Bone marrow (tissue), 2 donors: Measurements from ENCODE around the gene CXCR2.
"Not testable (repeated sequence)": the region's sequence is repeated elsewhere in the genome, so short reads cannot be mapped to it uniquely, and the experiment has no call there.

Experiments used
- DNase-seq, 2 donors: peaks; one replicate each; lab custom pipeline; 2025; lab: John Stamatoyannopoulos, UW

Gene CXCR2

DNA sequence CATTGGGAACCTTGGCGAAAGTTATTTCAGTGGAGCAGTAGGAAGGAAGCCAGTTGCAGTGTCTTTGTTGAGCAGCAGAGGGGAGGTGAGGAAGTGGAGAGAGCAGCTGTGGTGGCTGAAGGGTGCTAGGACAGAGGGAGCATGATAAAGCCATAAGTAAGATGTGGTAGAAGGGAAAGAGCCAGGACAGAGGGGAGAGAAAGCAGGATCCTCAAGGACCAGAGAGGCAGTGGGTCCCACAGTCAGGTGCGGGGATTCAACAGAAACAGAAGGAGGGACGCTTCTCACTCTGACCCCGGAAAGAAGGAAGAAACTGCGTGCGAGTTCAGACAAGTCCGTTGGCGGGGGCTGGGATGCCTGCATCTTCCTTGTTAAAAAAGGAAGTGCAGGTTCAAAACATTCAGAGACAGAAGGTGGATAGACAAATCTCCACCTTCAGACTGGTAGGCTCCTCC, at the start of gene CXCR2:
TSS of gene CXCR2 (plus strand) at position 403 of the 455 bp plus-strand sequence. CDS start 8,774 bp downstream, outside the sequence.
- peak in 1 of 2 donors; percentile 48 for DNase-seq

DNA sequence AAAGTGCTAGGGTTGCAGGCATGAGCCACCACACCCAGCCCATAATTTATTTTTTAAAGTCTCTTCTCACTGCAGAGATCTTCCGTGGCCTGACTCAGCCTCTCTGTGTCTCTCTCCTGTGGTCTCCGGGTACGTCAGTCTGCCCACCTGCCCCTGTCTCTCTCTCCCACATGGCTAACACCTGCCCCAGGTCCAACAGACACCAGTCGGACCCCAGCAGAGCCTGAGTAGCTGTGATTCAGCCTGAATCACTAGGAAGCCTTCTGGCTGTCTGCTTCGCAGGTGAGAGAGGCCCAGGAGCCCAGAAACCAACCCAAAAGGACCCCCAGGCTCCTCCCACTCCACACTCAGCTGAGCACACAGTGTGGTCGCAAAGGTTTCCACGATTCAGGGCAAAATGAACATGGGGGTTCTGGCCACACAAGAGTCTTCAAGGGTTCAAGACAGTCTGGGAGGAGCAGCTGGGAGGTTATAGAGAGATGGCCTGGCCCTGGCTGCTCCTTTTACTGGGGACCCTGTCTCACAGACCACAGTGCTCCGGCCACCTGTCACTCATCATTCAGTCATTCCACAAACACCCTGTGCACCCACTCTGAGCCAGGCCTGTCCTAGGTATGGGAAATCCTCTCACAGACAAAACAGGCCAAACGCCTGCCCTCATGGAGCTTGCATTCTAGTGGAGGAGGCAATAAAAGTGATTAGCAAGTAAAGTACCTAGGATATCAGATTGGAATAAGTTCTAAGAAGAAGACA, 48.2 kb upstream of the CXCR2 start:
- no peak for DNase-seq

DNA sequence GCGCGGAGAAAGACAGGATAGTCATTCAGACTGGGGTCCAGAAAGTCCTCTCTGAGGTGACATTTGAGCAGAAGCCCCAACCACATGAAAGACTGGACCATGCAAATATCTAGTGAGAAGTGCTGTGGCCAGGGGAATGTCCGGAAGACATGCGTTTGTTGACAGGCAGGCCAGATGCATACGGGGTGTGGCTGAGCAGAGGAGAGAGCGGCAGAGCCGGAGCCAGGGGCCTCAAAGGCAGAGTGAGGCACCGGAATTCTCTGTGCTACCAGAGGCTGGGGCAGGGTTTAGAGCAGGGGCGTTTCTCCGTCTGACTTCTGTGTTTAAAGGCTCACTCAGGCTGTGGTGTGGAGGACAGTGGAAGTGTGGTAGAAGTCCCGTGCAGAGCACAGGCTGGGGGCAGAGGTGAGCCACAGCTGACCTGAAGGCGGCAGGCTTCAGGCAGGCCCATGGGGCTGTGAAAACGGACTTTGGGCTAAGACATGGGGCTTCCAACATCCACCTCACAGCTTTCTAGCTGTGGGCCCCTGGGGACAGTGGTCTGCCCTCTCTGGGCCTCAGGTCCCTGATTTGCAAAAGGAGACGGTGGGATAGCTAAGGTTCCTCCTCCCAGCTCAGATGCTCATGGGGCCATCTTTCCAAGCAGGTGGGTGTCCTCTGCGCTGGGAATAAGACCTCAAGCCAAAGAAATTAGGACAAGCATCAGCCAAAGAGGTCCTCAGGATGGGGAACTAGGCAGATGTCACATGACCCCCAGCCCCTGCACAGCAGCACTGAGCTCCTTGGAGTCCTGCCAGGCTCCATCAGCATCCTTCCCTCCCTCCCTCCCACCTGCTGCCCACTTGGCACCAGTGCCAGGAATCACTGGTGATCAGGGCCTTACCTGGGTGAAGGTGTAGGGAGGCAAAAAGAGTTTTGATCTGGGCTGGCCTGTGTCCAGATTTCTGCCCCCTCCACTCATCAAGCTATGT, 45.6 kb upstream of the CXCR2 start:
- DNase-seq: no peak

DNA sequence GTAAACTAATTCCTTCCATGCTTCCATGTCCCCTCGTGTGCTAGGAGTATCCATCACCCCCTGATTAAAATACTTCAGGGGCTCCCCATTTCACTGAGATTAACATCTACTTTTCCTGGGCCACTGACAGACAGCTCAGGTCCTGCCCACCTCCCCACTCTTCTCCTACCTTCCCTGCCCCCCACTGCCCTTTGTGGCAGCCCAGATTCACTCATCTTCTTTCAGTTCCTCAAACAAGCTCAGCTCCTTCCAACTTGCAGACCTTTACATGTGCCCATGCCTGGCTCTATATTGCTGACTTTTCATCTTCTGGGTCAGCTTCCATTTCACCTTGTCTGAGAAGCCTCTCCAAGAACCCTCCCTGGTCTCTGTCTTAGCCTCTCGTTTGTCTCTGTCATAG, 44.8 kb upstream of the CXCR2 start:
- no peak for DNase-seq

DNA sequence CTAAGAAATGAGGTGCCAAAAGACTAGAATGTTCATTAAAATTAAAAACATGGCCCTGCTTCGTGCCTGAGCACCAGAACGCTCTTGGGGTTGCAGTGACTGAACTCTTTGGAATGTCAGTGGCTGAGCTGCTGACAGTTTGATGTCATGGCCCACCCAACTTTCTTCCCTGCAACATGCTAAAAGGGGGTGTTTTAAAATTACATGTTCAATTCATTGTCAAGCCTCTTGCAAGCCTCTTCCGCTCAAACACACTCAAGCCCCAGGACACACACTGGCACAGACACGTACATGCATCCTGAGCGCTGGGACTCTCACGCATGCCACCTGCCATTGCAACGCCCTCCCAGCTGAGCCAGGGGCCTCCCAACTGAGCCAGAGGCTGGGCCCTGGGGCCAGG, 44.1 kb upstream of the CXCR2 start:
- no peak for DNase-seq

DNA sequence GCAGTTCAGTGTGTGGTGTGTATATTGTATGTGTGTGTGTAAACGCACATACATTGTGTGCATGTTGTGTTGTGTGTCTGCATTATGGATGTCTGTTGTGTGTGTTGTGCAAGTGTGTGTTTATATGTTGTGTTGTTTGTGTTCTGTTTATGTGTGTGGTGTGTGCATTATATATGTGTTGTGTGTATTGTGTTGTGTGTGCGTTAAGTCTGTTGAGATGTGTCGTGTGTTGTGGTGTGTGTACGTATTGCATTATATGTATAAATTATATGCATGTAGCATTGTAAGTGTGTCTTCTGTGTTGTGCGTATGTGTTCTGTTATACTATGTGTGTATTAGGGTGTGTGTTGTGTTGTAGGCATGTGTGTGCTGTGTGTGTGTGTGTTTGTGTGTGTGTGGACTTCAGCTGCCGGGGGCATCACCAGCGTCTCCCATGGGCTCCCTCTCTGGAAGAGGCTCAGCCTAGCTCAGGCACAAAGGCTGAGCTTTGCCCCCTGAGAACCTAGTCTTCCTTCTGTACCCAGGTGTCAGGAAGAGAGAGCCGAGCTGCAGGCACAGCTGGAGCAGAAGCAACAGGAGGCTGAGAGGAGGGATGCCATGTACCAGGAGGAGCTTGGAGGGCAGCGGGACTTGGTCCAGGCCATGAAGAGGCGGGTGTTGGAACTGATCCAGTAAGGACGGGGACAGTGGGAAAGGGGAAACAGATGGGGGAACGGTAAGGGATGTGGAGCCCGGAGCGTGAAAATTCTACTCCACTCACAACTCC, 43.1 kb upstream of the CXCR2 start:
- DNase-seq: no peak

DNA sequence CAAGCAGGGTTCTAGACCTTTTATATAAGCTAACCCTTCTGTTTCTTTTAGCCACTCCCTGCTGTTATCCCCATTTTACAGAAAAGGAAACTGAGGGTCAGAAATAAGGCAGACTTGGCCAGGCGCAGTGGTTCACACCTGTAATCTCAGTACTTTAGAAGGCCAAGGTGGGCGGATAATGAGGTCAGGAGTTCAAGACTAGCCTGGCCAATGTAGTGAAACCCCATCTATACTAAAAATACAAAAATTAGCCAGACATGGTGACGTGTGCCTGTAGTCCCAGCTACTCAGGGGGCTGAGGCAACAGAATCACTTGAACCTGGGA, 42.5 kb upstream of the CXCR2 start:
- DNase-seq: no peak

DNA sequence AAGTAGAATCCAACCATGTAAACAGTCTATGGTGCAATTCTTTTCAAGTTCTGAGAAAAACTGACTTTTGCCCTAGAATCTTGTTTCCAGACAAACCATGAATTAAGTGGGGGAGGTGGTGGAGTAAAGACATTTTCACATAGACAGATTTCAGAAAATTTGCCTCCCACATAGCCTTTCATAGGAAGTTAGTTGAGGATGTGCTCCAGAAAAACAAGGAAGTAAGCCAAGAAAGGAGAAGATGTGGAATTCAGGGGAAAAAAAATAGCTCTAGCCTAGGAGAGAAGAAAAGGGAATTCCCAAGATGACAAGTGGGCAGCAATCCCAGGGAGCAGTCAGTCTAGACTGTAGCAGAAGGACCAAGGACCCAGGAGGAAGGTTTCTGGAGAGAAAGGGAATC, 39.4 kb upstream of the CXCR2 start:
- no peak for DNase-seq

DNA sequence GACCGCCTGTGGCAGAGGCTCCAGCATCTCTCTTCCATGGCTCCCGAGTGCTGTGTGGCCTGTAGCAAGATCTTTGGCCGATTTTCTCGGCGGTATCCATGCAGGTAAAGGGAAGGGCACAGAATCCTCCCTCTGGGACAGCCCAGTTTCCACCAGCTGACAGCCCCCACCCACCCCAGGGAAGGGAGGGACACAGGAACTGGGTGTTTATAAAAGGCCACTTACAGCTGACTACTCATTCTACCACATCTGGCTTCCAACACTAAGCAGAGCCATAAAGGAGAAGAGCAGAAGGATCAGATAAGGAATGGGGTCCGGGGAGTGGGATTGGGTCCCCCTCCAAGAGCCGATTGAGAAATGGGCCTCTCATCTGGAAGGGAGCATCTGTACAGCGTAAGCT, 36.6 kb upstream of the CXCR2 start:
- DNase-seq: no peak

DNA sequence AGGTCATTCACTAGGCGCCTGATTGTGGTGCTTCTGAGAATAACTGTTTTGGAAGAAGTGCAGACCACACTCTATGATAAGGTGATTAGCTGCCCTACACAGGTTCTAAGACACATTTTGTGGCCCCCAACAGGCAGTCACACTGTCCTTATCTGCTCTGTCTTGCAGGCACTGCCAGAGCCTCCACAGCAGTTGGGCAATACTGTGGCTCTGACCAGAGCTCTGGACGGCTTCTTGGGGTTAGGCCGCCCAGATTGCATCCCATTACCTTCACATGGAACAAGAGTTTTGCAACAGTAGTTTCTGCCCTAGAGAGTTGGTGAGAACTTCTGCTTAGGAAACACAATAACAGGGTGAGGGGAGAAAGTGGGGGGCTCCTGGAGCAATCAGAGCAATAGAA, 34.1 kb upstream of the CXCR2 start:
- DNase-seq: no peak

DNA sequence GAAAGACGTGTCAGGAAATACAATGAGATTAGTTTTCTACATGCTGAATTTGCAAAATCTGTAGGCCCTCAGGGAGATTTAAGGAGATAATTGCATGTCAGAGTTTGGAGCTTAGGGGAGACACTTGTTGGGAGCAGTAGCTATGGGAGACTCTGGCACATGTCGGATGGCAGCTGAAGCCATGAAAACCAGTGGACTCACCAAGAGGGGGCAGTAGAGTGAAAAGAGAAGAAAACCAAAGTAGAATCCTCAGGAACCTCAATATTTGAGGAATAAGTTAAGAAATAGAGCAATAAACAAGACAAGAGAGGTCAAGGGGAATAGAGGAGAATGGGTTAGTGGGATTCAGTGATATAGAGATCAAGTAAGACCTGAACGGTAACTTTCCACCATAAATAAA, 31.9 kb upstream of the CXCR2 start:
- DNase-seq: no peak

DNA sequence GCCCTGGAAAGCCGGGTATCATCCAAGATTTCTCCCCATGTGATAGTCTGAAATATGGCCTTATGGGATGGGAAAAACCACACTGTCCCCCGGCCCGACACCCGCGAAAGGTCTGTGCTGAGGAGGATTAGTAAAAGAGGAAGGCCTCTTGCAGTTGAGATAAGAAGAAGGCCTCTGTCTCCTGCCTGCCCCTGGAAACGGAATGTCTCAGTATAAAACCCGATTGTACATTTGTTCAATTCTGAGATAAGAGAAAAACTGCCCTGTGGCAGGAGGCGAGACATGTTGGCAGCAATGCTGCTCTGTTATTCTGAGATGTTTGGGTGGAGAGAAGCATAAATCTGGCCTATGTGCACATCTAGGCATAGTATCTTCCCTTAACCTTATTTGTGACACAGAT, 30.0 kb upstream of the CXCR2 start:
- no peak for DNase-seq

DNA sequence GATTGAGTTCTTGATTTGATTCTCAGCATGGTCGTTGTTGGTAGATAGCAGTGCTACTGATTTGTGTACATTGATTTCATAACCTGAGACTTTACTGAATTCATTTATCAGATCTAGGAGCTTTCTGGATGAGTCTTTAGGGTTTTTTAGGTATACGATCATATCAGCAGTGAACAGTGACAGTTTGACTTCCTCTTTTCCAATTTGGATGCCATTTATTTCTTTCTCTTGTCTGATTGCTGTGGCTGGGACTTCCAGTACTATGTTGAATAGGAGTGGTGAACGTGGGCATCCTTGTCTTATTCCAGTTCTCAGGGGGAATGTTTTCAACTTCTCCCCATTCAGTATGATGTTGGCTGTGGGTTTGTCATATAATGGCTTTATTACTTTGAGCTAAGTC, 27.9 kb upstream of the CXCR2 start:
- DNase-seq: no peak

DNA sequence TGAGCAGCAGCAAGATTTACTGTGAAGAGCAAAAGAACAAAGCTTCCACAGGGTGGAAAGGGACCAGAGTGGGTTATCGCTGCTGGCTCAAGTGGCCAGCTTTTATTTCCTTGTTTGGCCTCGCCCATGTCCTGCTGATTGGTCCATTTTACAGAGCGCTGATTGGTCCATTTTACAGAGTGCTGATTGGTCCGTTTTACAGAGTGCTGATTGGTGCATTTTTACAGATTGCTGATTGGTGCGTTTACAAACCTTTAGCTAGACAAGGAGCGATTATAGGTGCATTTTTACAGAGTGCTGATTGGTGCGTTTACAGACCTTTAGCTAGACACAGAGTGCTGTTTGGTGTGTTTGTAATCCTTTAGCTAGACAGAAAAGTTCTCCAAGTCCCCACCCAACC, 17.0 kb upstream of the CXCR2 start:
- DNase-seq: not testable (repeated sequence)

DNA sequence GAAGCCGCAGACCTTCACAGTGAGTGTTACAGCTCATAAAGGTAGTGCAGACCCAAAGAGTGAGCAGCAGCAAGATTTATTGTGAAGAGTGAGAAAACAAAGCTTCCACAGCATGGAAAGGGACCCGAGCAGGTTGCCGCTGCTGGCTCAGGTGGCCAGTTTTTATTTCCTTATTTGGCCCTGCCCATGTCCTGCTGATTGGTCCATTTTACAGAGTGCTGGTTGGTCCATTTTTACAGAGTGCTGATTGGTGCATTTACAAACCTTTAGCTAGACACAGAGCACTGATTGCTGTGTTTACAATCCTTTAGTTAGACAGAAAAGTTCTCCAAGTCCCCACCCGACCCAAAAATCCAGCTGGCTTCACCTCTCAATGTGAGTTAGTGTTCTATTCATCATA, 4.0 kb upstream of the CXCR2 start:
- not testable (repeated sequence) for DNase-seq

DNA sequence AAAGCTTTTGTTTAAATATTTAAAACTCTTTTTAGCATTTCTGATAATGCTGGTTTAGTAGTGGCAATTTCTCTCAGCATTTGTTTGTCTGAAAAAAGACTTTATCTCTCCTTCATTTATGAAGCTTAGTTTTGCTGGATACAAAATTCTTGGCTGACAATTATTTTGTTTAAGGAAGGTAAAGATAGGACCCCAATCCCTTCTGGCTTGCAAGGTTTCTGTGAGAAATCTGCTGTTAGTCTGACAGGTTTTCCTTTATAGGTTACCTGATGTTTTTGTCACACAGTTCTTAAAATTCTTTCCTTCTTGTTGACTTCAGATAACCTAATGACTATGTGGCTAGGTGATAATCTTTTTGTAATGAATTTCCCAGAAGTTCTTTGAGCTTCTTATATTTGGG, 3.5 kb upstream of the CXCR2 start:
- not testable (repeated sequence) for DNase-seq

DNA sequence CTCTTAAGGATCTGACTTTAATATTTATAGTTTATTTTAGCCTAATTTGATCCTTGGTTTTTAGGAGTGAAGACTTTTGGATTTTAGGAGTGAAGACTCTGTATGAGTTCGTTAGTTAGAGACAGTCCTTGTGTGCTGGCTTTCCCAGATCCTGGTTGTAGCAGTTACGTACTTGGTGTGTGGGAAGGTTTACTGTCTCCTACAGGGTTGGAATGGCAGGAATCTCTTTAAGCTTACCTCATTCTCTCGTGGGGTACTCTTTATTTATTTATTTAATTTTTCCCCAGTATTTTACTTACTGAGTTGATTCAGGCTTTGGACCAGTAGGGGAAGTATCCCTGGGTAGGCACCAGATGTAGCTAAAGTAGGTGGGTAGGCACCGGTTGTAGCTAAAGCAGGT, 1.8 kb upstream of the CXCR2 start:
- no peak for DNase-seq

DNA sequence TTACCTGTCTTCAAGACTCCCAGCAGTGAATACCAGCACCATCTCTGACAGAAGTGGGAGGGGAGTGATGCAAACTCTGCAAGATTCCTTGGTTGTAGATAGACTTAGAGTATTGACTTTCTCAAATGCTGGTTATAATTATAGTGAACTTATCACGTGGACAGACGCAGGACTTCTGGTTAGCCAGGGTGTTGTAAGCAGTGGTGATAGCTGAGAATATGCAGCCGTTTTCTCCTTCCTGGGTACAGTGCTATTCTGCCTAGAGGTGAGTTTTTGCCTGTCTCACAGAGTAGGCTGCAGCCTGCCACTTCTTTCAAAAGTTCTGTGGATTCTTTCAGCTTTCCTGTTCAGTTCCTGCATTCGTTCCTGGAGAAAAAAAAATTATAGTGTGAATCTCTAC, 733 bp upstream of the CXCR2 start:
- no peak for DNase-seq

DNA sequence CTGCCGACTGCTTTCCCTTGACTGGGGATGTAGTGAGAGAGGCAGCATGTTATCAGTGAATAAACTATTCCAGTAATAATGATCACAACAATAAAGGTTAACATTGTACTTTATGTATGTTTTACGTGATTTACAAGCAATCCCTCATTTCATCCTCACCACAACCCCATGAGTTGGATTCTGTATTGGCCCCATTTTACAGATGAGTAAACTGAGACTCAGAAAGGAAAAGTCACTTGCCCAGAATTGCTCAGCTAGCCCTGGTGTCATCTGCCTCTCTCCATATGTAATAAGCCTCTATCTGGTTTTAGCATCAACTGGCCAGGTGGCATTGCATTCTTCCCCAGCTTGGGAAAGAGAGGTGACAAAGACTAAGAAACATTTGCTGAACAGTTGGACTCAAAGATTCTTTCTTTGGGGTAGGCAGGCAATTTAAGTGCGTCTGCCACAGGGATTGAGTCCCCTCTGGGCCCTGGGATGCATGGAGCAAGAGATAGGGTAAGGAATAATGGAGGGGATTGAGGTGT, 2.2 kb downstream of the CXCR2 start:
- DNase-seq: no peak

DNA sequence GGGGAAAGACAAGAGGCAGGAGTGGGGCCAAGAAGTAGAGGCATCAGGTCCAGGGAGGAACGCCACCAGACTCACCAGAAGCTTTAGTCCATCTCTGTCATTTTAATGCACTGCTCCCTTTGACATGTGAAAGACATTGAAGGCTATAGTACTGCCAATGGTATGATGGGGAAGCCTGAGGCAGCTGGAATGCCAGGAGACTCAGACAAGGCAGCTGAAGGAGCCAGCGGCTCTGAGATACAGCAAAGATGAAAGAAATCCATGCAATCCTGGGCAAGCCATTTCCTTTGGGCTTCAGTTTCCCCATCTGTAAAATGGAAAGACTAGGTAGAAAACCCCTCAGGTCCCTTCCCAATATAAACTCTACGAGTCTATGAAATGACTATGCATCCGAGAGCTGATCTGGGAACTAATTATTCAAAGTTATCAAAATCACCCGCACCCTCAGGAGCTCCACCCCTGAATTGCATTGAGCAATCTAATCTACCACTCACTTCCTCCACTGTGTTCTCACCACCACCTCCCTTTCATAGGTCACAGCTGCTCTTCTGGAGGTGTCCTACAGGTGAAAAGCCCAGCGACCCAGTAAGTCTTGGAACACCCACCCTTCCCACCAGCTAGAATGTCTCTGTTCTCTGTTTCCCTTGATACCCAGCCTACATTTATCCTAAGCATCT, 3.1 kb downstream of the CXCR2 start:
- DNase-seq: no peak

DNA sequence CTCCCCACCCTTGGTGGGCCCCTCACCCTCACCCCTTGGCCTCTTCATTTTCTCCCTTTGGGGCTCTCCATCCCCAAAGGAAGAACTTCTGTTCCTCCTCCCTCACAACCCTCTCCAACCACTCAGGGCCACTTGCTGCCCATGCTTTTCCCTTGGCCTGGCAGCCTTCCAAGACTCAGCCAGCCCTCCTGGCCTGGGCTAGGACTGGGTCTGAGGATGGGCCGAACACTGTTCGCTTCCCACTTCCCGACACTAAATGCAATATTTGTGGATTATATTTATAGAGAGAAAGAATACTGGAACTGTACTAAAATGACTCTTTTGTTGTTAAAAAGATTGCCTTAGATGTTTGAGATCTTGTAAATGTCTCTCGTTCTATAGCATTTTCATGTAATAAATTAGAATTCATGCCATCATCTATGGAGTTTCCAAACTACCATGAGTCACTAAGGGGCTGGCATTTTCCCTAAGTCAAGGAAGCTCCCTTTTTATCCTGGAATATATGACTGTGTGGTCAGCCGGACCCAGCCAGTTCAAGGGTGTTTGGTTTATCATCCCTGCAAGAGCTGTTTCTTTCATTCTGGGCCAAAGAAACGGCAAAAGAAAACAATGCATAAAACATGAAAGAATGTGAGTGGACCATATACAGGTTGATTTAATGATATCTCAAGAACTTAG, 3.8 kb downstream of the CXCR2 start:
- DNase-seq: no peak
